RKO (cell line): ENCODE results near the gene NEDD4L.
"Not testable (repeated sequence)": the region's sequence is repeated elsewhere in the genome, so short reads cannot be mapped to it uniquely, and the experiment has no call there.

ENCODE experiments used
- DNase-seq: peaks from one replicate; pipeline ENCODE4 v3.0.0-alpha.2; 2016; ENCODE audit warnings: low spot score

Gene NEDD4L

DNA sequence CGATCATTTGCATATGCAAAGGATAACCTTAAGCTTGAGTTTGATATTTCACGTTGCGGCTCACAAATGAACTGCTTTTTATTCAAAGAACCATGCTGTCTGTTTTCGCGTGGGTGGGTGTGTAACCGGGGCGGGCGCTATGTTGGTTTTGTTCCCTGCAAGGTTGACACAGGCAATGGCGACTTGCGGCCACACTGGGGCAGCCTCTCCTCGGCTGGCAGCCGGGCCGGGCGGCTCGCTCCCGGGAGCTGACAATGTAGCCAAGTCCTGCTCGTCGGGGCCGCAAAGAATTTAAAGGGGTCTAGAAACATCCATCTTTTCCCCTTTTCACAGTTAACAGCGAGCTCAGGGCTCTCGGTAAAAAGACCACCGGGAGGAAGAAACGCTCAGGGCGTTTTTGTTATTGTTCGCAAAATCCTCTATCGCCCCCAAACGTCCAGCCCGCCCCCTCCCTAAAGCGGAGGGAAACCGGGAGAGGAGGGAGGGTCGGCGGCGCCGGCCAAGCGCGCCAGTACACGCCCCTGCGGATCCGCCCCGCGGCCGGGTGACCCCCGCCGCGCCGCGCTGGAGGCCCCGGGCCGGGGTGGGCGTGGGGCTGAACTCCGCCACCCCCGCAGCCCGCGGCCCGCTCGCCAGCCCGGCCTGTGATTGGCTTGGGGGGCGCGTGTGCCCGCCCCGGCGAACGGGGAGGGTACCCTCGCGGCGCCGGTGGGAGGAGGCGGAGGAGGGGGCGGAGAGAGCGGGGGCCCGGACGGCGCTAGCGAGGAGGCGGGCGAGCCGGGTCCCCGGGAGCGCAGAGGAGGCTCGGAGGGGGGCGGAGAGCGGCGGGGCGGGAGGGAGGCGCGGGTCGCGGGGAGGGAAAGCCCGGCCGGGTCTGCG is at the start of gene NEDD4L:
Gene NEDD4L, plus strand, starts transcription at position 736 of the 879 bp plus-strand sequence. CDS start 435 bp downstream, outside the sequence.
- peak; percentile 92 for DNase-seq

- DNase-seq, result no peak
These were observed 48.7 kb upstream of the NEDD4L start for GRCh38 chr18:57995331-57995730.

DNA sequence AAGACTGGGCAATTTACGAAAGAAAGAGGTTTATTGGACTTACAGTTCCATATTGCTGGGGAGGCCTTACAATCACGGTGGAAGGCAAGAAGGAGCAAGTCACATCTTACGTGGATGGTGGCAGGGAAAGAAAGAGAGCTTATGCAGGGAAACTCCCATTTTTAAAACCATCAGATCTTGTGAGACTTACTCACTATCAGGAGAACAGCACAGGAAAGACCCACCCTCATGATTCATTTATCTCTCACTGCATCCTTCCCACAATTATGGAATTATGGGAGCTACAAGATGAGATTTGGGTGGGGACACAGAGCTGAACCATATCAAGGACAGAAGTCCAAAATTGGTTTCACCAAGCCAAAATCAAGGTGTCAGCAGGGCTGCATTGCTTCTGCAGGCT is 47.1 kb upstream of the NEDD4L start:
- DNase-seq, result not testable (repeated sequence)

DNA sequence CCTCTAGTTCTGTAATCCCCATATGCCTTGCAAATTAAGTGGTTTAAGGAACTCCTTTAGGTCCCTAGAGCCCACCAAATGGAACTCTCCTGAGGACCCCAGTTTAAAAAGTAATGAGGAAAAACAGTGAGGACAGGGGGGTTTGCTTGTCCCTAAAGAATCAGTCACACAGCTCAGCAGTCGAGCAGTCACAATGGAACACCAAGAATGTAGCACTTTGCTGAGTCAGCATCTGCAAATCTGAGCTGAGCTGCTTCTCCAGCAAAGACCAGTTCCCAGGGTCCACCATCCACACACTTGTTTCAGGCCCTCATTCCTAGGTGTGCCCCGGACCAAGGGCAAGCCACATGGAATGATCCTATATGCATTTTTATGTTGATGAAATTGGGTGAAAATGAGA is 46.2 kb upstream of the NEDD4L start:
- no peak for DNase-seq

DNA sequence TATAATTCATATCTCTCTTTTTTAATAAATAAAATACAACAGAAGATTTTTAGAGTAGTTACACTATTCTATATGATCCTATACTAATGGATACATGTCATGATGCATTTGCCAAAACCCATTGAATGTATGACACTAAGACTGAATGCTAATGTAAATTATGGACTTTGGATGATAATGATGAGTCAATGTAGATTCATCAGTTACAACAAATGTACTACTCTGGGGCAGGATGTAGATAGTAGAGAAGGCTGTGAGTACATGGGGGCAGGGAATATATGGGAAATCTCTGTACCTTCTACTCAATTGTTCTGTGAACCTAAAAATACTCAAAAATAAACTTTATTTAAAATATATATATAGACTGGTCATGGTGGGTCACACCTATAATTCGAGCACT is 45.6 kb upstream of the NEDD4L start:
- peak; percentile 68 for DNase-seq

DNA sequence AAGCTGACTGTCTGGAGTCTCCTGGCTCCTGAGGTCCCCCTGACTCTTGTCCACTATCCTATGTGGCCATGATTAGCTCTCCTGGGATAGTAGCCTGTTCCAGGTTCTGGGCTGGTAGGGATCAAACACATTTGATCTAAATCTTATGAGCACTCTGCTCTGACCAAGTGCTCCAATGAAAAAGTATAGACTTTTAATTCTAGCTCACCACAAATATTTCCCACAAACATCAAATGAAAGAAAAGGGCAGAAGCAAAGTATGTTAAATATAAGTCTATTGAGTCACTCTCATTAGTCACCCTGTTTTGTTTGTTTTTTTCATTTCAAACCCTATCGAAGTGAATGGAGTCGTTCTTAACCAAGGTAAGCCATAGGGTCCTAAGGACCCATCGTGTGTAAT is 39.7 kb upstream of the NEDD4L start:
- DNase-seq, result peak; percentile 8

GRCh38 chr18:58005011-58005410 is 39.0 kb upstream of the NEDD4L start:
- no peak for DNase-seq

DNA sequence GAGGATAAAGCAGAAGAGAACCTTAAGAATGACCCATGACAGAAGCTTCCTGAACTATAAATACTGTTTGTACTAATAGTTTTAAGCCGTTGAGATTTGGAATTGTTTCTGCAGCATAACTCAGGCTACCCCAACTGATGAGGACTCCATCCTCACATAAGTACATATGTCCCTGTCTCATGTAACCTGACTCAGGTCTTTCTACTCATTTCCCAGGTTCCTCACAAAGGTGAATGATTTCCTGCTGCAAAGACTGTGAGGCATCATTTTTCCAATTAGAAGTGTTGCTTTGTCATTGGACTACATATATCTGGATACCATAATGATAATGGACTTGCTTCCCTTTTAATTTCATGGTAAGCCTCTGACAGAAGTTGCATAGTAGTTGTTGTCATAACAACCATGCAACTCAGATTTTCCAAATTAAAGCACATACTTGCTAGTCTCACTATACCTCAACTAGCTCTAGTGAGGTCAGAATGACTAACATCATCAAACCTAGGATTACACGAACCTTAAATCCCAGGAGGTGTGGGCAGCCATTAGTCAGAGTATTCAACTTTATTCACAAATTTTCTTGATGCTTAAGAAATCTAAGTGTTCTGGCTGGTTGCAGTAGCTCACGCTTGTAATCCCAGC is 38.0 kb upstream of the NEDD4L start:
- DNase-seq, result peak; percentile 34

- DNase-seq, result no peak
These were observed 34.9 kb upstream of the NEDD4L start for GRCh38 chr18:58009166-58009565.

- DNase-seq, result no peak
These were observed 33.8 kb upstream of the NEDD4L start for GRCh38 chr18:58010265-58010664.

- DNase-seq, result no peak
These were observed 31.7 kb upstream of the NEDD4L start for GRCh38 chr18:58012356-58012755.

DNA sequence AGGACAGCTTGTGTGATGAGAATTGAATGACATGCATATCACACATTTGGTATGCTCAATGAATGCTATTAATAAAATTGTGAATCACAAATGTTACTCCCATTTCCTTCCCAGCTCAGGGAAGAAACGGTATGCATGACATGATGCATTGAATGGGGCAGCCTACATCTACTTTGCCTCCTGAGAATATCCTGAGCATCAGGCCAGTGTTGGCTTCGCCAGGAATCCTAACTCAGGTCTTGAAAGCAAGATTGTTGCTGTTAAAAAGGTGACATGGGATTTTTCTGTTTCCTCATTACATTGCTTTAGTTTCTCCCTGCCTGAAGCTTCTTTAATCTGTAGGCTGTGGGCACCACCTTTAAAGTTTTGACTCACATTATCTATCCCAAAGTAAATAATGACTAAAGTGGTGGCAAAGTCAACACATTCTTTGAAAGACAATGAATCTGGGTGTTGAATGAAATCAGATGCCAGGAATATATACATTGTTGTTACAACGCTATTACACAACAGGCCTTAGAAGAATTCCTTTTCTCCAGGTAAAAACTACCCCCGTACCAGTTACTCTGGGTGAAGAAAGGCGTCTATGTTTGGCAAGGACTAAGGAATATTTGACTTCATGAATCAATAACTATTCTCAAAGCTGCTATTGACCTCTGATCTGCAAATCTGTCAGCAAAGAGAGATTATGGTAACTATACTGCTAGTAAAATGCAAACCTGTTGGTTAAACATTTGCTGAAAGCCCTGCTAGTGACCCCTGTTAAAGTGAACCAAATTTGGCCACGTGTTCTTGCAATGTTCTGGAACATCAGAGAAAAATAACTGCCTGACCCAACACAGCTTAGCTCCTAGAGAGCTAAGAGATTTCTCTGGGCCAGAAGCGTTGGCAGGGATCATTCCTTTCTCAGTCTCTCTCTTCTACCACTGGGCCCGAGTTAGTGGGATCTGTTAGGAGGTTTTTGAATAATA is 30.5 kb upstream of the NEDD4L start:
- no peak for DNase-seq

DNA sequence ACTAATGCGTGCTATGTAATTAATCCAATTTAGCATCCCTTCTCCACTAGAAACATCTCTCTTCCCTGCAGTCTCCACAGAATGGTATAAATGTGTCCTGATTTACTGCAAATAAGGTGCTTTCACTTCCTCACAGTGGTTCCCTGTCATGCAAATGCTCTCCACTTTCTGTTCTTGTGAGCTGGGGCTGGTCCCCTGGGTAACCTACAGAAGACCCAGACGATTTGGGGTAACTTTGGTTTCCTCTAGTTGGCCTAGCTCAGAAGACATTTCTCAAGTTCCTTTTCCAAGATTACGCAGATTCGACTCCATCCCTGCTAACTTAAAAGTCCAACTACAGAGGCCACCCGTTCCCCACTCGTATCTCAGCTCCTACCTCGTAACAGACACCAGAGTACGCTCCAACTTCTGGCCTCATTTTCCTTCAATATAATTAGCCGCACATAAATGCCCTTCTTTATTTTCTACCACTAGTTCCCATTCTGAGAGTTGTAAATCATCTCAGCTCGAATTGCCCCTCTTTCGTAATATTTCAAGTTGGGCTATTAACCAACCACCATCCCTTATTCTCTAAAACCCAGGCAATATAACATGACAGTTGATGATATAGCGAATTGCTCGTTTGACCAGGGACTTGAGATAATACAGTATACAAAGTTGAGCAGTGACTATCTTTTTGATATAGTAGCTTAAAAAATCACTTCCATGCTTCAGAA is 28.8 kb upstream of the NEDD4L start:
- no peak for DNase-seq

DNA sequence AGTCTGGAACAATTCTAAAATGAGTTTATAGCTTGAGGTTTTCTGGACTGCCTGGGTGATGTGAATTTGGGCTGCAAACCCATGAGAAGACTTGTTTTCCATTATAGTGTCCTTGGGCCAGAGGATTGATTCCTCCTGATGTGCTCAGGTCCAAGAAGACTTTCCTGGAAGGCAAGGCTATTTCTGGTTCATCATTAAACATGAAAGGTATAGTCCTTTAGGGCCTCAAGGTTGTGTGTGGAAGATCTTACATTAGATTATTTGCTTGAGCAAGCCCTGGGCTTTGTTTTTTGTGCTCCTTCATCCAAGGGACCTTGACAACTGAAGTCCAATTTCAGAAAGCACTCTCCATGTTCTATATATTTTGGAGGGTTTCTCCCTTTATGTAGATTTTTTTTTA is 26.8 kb upstream of the NEDD4L start:
- DNase-seq, result no peak

- DNase-seq, result no peak
These were observed 23.4 kb upstream of the NEDD4L start for GRCh38 chr18:58020567-58021107.

- no peak for DNase-seq
These were observed 22.5 kb upstream of the NEDD4L start for GRCh38 chr18:58021504-58021903.

- no peak for DNase-seq
These were observed 20.9 kb upstream of the NEDD4L start for GRCh38 chr18:58023108-58023507.

DNA sequence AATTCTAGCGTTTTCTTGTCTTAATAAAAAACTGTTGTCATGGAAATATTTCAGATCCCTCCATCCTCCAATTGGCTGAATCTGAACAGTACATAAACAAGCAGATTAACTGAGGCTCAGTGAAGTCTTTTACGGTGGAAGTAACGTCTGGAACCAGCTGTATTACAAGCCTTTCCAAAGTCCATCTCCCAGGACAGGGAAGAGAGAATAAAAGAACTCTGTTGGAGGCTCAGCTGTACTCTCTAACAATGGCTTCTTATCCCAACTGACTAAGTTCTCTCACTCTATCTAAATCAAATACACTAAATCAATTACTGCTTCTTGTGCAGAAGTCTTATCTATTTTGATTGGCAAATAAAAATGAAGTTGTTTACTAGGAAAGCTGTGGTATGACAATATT is 19.9 kb upstream of the NEDD4L start:
- no peak for DNase-seq

- no peak for DNase-seq
These were observed 18.8 kb upstream of the NEDD4L start for GRCh38 chr18:58025205-58025604.

DNA sequence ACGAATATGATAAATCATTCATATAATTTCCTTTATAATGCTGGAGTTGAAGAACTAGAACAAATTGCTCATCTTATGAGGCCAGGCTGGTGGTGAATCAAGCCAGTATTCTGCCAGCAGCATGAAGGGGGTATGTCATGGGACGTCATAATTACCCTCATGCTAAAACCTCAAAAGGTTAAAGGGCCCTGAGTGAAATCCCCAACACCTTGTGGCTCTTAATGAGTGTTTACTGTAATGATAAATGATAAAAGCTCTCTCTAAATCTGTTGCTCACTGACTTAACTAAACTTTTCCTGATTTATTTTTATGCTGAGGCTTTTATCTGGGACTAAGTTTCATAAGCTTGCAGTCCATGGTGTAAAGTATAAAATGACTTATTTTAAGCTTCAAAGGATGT is 18.3 kb upstream of the NEDD4L start:
- DNase-seq, result no peak

GRCh38 chr18:58026395-58026794 is 17.6 kb upstream of the NEDD4L start:
- DNase-seq, result no peak
